Fibroblast of peridontal ligament (primary cell): ENCODE results near the gene ZNF275.
A peak's percentile ranks its signal among the peaks of the same experiment; 100 is the strongest.
"Not testable (repeated sequence)": the region's sequence is repeated elsewhere in the genome, so short reads cannot be mapped to it uniquely, and the experiment has no call there.

Experiments used
- DNase-seq: peaks from one replicate; pipeline ENCODE4 v3.0.0-alpha.2; 2010; ENCODE audit errors: extremely low read depth

The ZNF275 gene

GRCh38 chrX:153319295-153320046 lies 14.5 kb upstream of the ZNF275 start:
- no peak for DNase-seq

GRCh38 chrX:153320047-153320443 lies 13.9 kb upstream of the ZNF275 start:
- DNase-seq, result not testable (repeated sequence)

DNA sequence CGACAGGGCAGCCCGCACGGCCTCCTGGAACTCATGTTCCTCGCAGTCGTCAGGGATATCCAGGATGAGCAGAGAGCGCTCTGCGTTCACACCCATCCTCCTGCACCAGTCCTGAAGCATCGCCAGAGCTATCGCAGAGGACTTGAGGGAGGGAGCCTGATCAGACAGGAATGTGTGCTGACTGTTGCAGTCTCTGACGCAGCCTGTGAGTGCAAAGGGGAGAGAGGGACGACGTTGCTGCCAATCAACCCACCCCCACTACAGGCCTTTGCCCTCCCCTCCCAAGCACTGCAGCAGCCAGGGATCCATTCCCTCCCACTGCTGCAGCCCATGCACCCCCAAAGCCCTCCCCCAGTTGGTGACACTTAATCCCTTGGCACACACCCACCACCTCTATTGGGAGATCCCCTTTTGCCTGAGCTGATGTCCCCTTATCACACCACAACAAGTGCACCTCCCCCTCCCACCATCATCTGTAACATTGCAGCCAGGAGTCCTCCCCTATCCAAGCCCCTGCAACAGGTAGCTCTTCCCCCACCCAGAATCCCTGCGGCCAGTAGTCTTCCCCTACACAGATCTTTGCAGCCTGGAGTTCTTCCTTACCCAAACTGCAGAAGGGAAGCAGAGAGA lies 13.3 kb upstream of the ZNF275 start:
- DNase-seq, result no peak

DNA sequence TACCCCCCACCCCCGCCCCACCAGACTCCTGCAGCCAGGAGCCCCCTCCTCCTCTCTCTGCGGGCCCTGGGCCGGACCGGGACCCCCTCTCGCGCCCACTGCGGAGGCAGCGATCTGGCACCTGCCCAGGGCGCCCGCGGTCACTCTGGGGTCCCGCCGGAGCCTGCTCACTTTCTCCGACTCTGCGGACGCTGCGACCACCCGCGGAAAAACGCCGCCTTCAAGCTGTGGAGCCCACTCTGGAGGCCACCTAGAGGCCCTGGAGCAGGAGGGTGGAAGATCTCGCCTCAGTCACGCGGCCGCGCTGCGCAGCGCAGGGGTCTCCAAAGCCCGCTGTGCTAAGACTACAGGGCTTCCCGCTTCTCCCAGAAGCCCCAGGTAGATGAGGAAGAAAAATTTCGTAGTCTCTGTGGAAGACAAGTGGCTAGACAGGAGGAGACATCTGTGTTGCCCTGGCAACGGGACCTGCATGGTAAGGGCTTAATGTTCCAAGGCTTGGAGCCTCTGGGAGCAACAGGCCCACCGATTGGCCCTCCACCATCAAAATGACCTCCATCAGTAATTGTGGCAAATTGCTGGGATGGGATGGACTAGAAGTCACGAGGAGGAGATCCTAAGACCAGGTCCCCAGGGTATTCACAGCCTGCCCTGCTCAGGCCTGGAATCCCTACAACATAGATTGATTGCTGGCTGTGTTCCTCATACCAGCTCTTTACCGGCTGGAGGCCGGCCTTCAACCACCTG lies 12.4 kb upstream of the ZNF275 start, which contains the start of gene PNMA6F:
Gene PNMA6F, minus strand, starts transcription at position 387 of the 744 bp plus-strand sequence. CDS start 1,093 bp downstream, outside the sequence.
- DNase-seq, result no peak

DNA sequence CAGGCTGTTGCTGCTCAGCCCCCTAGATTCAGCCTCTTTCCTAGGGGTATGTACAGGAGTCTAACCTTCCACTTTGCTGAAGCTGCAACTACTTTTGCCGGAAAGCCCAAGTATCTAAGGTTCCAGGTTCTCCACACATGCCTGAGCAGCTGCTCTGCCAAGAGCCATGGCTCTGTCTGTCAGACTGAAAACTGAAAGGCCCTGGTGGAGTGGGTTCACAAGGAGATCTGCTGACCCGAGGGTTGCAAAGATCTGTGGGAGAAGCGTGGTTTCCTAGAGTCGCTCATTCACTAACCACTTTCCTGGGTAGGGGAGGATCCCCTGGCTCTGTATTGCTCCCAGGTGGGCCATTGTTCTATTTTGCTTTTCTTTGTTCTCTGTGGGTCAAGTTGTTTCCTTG lies 6.4 kb upstream of the ZNF275 start:
- DNase-seq, result no peak

DNA sequence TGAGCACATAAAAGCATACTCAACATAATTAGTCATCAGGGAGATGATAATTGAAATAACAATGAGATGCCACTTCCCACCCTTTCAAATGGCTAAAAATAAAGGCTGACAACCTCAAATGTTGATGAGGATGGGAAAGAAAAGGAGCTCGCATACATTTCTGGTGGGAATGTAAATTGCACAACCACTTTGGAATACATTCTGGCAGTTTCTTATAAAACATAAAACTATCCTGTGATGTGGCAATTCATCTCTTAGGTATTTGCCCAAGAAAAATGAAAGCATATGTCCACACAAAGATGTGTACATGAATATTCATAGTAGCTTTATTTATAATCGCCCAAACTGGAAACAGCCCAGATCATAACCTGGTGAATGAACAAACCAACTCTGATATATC lies 687 bp upstream of the ZNF275 start:
- DNase-seq, result peak; percentile 72

- no peak for DNase-seq
Measured at GRCh38 chrX:153334654-153335295, 822 bp downstream of the ZNF275 start.

DNA sequence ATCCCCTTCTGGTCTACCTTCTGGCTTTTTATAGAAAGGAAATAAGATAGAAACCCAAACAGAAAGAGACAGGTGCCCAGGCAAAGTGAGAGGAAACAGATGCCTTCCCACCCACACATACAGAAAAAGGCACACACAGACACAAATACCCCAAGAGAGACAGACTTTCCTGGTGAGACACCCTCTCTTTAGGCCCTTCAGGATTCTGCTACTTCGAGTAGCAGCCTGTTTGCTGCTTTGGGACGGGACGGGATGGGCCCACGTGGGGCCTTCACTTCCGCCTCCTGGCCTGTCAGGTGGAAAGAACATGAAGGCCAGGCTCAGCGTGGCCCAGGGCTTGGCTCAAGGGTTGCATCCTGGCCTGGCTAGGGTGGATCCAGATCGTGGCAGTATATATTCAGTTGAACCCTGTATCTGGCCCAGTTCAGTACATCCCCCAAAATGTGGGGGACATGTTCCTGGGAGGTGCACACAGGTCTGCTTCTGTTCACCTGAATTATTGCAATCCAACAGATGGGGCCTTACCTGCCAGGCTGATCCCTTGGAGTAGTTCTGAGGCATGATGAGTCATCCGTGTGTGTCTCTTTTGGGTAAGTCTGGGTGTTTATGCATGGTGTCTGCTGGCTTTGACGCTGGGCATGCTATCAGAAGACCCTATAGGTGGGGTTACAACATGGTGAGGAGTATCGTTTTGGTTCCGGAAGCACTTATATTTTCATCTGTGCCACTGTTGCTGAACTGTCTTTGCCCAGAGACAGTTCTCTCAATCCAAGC lies 2.4 kb downstream of the ZNF275 start:
- DNase-seq, result no peak

GRCh38 chrX:153336988-153337387 lies 3.0 kb downstream of the ZNF275 start:
- DNase-seq, result no peak

- no peak for DNase-seq
Measured at GRCh38 chrX:153338836-153339235, 4.9 kb downstream of the ZNF275 start.

- DNase-seq, result no peak
Measured at GRCh38 chrX:153339662-153340061, 5.7 kb downstream of the ZNF275 start.

DNA sequence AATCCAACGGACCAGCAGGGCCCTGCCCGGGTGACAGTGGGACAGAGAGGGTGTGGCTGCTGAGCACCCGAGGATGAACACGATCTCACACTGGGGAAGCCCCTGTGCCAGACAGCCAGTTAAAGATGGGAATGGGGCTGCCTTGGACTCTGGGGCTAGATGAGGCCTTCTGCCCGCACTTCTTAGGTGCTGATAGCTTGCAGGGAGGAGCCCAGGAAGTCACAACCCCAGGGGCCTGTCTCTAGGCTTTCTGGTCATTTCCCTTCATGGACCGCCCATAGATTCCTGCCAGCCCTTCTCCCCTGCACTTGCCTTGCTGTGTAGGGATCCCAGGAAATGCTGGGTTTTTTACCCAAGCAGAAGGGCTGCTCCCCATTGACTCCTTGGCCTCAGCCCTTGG lies 6.2 kb downstream of the ZNF275 start:
- no peak for DNase-seq

- DNase-seq, result peak; percentile 4
Measured at GRCh38 chrX:153342762-153343558, 9.0 kb downstream of the ZNF275 start.

- no peak for DNase-seq
Measured at GRCh38 chrX:153343674-153344073, 9.7 kb downstream of the ZNF275 start.

DNA sequence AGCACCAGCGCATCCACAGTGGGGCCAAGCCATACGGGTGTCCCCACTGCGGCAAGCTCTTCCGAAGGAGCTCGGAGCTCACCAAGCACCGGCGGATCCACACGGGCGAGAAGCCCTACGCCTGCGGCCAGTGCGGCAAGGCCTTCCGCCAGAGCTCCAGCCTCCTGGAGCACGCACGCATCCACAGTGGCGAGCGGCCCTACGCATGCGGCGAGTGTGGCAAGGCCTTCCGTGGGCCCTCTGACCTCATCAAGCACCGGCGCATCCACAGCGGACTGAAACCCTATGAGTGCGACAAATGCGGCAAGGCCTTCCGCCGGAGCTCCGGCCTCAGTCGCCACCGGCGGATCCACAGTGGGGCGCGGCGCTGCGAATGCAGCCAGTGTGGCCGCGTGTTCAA lies 13.6 kb downstream of the ZNF275 start:
- no peak for DNase-seq

- DNase-seq, result no peak
Measured at GRCh38 chrX:153348421-153348820, 14.5 kb downstream of the ZNF275 start.

- DNase-seq, result no peak
Measured at GRCh38 chrX:153349952-153350351, 16.0 kb downstream of the ZNF275 start.

DNA sequence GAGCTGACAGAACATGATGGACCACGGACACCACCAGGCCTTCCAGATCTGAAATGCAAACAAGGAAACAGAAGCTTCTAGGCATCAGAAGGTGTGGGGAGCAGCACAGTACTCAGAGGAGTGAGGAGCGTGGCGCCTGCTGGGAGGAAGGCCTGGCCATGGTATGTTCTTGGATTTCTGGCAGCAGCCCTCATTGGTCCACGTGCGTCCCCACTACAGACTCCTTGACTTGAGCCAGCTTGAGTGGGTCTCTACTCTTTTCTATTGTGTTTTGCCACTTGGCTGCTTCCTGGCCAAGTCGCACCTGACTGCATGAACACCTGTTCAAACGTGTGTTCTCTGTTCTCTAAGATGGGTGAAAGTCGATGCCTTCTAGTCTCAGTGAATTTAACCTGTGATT lies 18.0 kb downstream of the ZNF275 start:
- no peak for DNase-seq

- DNase-seq, result no peak
Measured at GRCh38 chrX:153352858-153353257, 18.9 kb downstream of the ZNF275 start.

- no peak for DNase-seq
Measured at GRCh38 chrX:153353416-153353815, 19.5 kb downstream of the ZNF275 start.

- no peak for DNase-seq
Measured at GRCh38 chrX:153357877-153358276, 23.9 kb downstream of the ZNF275 start.
